ENCODE data around the gene PPP1R15B.
A peak's percentile ranks its signal among the peaks of the same experiment; 100 is the strongest.

Gene PPP1R15B

GRCh38 chr1:204434116-204434755 lies 22.6 kb upstream of the PPP1R15B start:
- Histone ChIP-seq H3F3A (ENCODE audit: insufficient read depth) (no peaks in the 10 kb centered on the region), H3K9me2 (replicated peaks; ENCODE audit: insufficient read depth, low read length) (no peaks in the 10 kb centered on the region), H3K36me3 (ENCODE audit: low read length) (no peaks in the 10 kb centered on the region), H3K4me2 (ENCODE audit: low read depth, low read length, poor library complexity, severe bottlenecking) (no peak overlapping the region), H4K20me1 (ENCODE audit: low read depth, low read length) (no peaks in the 10 kb centered on the region), H3K79me2 (ENCODE audit: insufficient read depth, low read length) (no peaks in the 10 kb centered on the region), H3K27me3 (ENCODE audit: low read length) (0 out of 2 replicates have a peak, but pooled peaks cover 5% of the 10 kb centered on the region), H3K9me3 (ENCODE audit: insufficient read depth, low read length) (no peaks in the 10 kb centered on the region), H3K27ac (ENCODE audit: low read depth, low read length) (no peak overlapping the region), H2AFZ (ENCODE audit: low read depth, low read length, severe bottlenecking) (no peak overlapping the region), H3K9ac (ENCODE audit: low read length) (no peak overlapping the region), H3K4me3 (ENCODE audit: insufficient read depth, low read length, poor library complexity, severe bottlenecking) (no peak overlapping the region)
- no peak for TF ChIP-seq EZH2phosphoT487 (conservative IDR thresholded peaks at IDR 0.05; ENCODE audit: low read length)
- no peak for TF ChIP-seq CTCF (IDR thresholded peaks at IDR 0.05; ENCODE audit: insufficient read depth, low read length, poor library complexity, severe bottlenecking)

GRCh38 chr1:204432708-204433107 lies 21.1 kb upstream of the PPP1R15B start:
- H2AFZ ChIP-seq (ENCODE audit: low read depth, low read length, severe bottlenecking) = no peak overlapping the region
- H3K9ac ChIP-seq (ENCODE audit: low read length) = no peak overlapping the region
- H4K20me1 ChIP-seq (ENCODE audit: low read depth, low read length) = no peaks in the 10 kb centered on the region
- no peaks in the 10 kb centered on the region for H3K36me3 ChIP-seq (ENCODE audit: low read length)
- H3K9me2 ChIP-seq (replicated peaks; ENCODE audit: insufficient read depth, low read length) = no peaks in the 10 kb centered on the region
- H3K4me2 ChIP-seq (ENCODE audit: low read depth, low read length, poor library complexity, severe bottlenecking) = no peak overlapping the region
- H3K4me3 ChIP-seq (ENCODE audit: insufficient read depth, low read length, poor library complexity, severe bottlenecking) = no peak overlapping the region
- H3K27ac ChIP-seq (ENCODE audit: low read depth, low read length) = no peak overlapping the region
- 0 out of 2 replicates have a peak, but pooled peaks cover 5% of the 10 kb centered on the region for H3K27me3 ChIP-seq (ENCODE audit: low read length)
- TF ChIP-seq EZH2phosphoT487 (conservative IDR thresholded peaks at IDR 0.05; ENCODE audit: low read length) (no peak), CTCF (IDR thresholded peaks at IDR 0.05; ENCODE audit: insufficient read depth, low read length, poor library complexity, severe bottlenecking) (no peak)
- H3F3A ChIP-seq (ENCODE audit: insufficient read depth) = no peaks in the 10 kb centered on the region
- H3K9me3 ChIP-seq (ENCODE audit: insufficient read depth, low read length) = no peaks in the 10 kb centered on the region
- H3K79me2 ChIP-seq (ENCODE audit: insufficient read depth, low read length) = no peaks in the 10 kb centered on the region

- H4K20me1 ChIP-seq (ENCODE audit: low read depth, low read length) = no peaks in the 10 kb centered on the region
- no peak overlapping the region for H2AFZ ChIP-seq (ENCODE audit: low read depth, low read length, severe bottlenecking)
- H3K27ac ChIP-seq (ENCODE audit: low read depth, low read length) = no peak overlapping the region
- TF ChIP-seq CTCF (IDR thresholded peaks at IDR 0.05; ENCODE audit: insufficient read depth, low read length, poor library complexity, severe bottlenecking) (peak; percentile 92), EZH2phosphoT487 (conservative IDR thresholded peaks at IDR 0.05; ENCODE audit: low read length) (no peak)
- no peaks in the 10 kb centered on the region for H3K79me2 ChIP-seq (ENCODE audit: insufficient read depth, low read length)
- no peak overlapping the region for H3K4me2 ChIP-seq (ENCODE audit: low read depth, low read length, poor library complexity, severe bottlenecking)
- H3K27me3 ChIP-seq (ENCODE audit: low read length) = 0 out of 2 replicates have a peak, but pooled peaks cover 5% of the 10 kb centered on the region
- no peaks in the 10 kb centered on the region for H3K36me3 ChIP-seq (ENCODE audit: low read length)
- no peaks in the 10 kb centered on the region for H3F3A ChIP-seq (ENCODE audit: insufficient read depth)
- no peak overlapping the region for H3K9ac ChIP-seq (ENCODE audit: low read length)
- no peaks in the 10 kb centered on the region for H3K9me3 ChIP-seq (ENCODE audit: insufficient read depth, low read length)
- no peak overlapping the region for H3K4me3 ChIP-seq (ENCODE audit: insufficient read depth, low read length, poor library complexity, severe bottlenecking)
- no peaks in the 10 kb centered on the region for H3K9me2 ChIP-seq (replicated peaks; ENCODE audit: insufficient read depth, low read length)
Observed at GRCh38 chr1:204431310-204432184, 19.9 kb upstream of the PPP1R15B start.

All from SU-DHL-6 (cell line).